NCI-H2196 (cell line): ENCODE data around the gene KIF24.
A peak's percentile ranks its signal among the peaks of the same experiment; 100 is the strongest.
"Not testable (repeated sequence)": the region's sequence is repeated elsewhere in the genome, so short reads cannot be mapped to it uniquely, and the experiment has no call there.

ENCODE experiments used
- DNase-seq: peaks from one replicate; lab custom pipeline; 2025; ENCODE audit not compliant: unreplicated experiment; lab: John Stamatoyannopoulos, UW

The KIF24 gene

GRCh38 chr9:34328987-34329832 lies at the start of gene KIF24, which contains the start of gene NUDT2:
TSS of gene KIF24 (minus strand) at chr9:34329268. CDS start at chr9:34311346, 17,922 bp downstream.
TSS of gene NUDT2 (plus strand) at chr9:34329569. CDS start at chr9:34339040, 9,471 bp downstream.
- DNase-seq = peak; percentile 100

GRCh38 chr9:34378376-34379060 lies 49.5 kb upstream of the KIF24 start:
- no peak for DNase-seq

DNA sequence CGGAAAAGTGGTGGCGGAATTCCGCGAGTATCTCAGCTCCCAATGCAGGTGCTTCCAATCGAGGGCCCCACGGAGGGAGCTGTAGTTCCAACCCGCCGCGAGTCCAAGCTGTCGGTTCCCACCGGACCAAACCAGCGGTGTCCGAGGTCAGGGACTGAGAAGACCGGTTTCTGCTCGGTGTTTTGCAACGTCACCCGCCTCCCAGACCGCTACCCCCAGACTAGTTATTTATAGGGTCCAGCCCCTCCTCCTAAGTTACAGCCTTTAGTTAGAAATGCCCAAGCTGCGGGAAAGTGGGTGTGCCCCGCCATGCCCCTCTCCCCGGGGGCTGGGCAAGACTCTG lies 48.3 kb upstream of the KIF24 start:
- DNase-seq = no peak

DNA sequence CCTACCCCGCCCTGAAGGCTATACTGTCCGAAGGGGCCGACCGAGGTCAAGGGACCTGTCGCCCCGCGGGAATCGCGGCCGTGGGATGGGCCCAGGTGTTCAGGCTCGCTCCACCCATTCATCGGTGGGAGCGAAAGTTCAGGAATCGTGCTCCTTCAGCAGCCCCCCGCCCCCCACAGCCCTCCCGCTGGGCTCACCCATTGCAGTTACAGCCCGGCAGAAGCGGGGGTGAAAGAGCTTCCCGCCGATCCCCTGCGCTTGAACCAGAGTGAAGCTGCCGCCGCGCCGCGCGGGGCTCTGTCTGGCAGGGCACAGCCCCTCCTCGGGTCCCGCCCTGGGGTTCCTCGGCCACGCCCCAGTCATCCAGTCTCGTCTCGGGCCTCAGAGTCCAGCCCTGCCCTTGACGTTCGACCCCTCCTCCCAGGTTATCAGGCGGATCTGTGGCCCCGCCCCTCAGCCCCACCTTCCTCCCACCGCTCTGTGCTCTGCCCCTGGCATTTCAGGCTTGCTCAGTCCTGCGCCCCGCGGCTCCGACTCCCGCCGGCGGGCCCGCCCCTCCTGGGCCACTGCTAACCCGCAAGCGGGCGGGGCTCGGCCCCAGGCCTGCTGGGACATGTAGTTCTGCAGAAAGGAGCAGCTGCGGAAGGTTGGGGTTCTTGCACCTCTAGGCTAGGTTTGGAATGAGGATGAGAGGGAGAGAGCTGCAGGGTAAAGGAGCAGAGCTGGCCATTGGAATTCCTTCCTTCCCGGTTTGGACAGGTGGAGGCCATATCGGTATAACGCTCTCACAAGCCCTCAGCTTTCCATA lies 47.7 kb upstream of the KIF24 start, which contains the start of gene MYORG:
MYORG (minus strand) TSS at position 303 of the 808 bp plus-strand sequence. CDS start 3,955 bp downstream, outside the sequence.
- DNase-seq = peak; percentile 97

DNA sequence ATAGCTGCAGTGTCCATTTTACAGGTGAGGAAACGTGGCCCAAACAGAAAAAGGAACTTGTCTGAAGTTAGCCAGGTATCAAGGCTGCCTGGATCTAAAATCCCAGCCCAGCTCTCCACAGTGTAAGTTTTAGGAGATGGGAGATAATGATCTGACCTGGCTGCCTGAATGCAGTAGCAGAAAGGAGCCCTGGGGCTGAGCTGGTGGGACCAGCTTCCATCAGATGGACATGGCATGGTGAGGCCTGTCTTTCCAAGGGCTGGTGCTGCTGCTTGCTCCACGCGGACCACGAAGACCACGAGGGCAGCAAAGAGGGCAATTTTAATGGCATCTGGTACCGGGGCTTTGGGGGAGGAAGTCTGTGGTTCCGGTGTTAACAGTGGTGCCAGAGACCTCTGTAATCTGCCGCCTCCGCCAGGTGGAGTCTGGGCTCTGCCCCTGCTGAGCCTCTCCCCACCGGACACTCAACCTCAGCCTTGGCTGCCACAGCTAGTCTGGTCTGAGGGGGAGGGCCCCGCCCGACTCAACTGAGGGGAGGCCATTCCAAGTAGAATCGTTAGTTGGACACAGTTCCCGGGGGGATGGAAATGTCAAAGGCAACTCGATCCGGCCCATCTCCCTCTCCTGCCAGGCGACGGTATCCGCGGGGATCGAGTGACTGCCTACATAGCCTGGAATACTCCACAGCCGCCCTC lies 47.0 kb upstream of the KIF24 start:
- peak; percentile 63 for DNase-seq

DNA sequence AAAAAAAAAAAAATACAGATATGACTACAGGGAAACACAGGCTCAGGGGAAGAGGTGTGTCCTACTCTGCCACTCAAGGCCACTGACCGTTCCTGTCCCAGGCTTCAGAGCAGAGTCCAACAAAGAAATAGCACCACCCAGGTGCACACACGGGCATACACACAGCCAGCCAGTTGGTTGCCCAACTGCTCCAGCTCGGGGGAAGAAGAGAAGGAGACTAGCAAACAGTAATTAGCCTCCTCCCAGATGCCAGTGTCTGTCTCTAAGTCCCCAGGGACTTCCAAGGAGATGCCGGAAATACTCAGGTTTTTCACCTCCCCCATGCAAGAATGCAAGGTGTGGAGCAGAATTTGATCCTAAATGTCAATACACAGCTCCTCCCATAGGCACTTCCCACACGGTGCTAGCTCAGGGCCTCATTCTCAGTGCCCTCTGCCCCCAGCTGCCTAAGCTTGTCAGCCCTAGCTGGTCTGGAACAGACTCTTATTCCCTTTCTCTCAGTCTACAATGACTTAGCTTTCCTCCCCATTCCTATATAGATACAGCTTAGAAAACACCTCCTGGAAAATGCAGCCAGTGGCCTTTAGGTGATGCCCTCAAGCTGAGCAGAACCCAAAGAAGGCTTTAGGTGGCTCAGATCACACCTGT lies 46.0 kb upstream of the KIF24 start:
- DNase-seq = peak; percentile 28

DNA sequence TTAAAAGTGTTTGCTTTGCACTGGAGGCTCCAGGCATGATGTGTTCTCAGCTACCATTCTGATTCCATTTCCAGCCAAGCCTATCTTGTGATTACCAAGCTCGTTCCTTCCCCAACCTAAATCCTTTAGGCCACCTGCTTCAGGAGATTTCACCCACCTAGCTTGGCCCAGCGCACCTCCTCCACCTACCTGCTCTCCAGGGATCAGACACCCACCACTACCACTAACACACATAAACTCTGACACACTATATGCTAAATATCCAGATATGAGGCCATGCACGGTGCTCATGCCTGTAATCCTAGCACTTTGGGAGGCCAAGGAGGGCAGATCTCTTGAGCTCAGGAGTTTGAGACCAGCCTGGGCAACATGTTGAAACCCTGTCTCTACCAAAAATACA lies 45.3 kb upstream of the KIF24 start:
- no peak for DNase-seq

GRCh38 chr9:34373749-34374148 lies 44.7 kb upstream of the KIF24 start:
- DNase-seq = no peak

GRCh38 chr9:34372467-34373011 lies 43.5 kb upstream of the KIF24 start:
- DNase-seq = no peak

- DNase-seq = no peak
Measured at GRCh38 chr9:34371886-34372466, 42.9 kb upstream of the KIF24 start.

DNA sequence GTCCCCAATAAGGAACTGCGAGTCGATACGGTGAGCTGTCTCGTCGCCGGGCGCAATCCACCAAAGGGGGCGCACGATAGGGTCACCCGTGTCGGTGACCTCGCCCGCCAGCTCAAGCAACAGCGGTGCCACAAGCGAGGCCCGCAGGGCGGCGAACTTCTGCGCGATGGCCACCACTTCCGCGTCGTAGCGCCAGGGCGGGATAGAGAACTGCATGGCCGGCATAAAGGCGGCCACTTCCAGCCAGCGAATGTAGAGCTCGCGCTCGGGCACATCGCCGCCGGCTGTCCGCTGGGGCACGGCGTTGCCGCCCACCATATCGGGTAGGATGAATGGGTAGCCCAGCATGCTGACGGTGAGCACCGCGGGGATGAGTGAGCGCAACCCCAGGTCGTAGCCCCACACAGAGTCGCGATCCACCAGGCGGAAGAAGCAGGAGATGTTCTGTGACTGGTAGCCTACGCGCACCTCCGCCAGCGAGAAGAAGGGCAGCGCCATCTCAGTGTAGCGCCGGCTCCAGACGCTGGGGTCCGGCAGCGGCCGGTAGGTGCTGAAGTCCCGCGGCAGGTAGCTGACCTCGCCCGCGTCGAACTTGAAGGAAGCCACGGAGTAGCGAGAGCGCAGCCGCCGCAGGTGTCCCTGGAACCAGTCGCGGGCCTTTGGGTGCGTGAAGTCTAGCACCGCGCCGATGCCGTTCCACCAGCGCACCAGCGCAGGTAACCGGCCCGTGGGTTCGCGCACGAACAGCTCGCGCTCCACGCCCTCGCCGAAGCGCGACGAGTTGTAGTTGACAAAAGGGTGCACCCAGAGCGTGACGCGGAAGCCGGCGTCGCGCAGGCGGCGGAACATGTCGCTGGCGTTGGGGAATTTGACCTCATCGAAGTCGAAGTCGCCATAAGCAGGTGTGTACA lies 42.2 kb upstream of the KIF24 start:
- DNase-seq = no peak

DNA sequence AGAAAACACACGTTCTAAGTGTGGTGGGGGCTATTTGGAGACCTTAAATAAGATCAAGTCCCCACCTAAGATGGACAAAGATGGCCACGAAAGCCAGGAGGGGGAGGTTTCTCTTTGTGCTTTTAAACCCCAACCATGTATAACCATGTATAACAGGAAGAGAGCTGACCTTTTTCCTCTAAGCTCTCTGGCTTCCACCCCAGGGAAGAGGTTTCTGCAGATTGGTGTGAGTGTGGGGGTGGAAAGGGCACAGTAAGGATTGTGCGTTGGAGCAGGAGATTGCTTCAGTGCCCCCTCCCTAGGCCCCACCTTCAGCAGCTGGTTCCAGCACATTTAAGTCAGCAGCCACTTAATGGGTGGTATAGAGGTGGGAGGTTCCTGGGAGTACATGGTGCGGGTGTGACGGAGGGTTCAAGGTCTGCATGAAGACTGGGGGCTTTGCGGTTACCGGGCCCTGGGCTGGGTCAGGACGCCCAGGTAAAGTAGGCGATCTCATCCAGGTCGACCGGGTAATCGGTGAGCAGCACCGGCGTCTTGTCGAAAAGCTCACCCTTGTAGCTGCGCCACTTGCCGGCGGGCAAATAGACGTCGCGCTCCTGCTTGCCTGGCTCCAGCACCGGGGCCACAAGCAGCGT lies 41.4 kb upstream of the KIF24 start:
- no peak for DNase-seq

DNA sequence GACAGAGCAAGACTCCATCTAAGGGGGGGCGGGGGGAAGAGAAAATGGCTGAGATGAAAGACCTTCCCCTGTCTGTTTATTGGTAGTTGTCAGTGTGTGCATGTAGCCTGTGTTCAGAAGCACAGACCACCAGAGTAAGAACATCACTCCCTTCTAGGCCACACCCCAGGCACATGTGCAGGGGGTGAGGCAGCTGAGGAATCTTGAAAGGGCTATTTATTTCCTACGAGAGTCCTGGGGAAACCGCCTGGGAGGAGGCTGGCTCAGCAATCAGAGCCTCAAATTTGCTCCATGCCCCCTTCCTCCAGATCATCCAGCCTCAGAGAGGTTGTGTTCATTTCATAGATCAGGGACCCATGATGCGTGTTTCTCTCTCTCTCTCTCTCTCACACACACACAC lies 40.6 kb upstream of the KIF24 start:
- DNase-seq = no peak

DNA sequence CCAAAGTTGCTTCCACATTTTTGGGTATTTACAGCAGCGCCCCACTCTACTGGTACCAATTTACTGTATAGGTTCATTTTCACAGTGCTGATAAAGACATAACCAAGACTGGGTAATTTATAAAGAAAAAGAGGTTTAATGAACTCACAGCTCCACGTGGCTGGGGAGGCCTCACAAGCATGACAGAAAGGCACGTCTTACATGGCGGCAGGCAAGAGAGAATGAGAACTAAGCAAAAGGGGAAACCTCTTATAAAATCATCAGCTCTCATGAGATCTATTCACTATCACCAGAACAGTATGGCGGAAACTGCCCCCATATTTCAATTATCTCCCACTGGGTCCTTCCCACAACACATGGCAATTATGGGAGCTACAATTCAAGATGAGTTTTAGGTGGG lies 39.7 kb upstream of the KIF24 start:
- DNase-seq = not testable (repeated sequence)

GRCh38 chr9:34367751-34368410 lies 38.8 kb upstream of the KIF24 start:
- DNase-seq = not testable (repeated sequence)

GRCh38 chr9:34366365-34366764 lies 37.3 kb upstream of the KIF24 start:
- DNase-seq = no peak

GRCh38 chr9:34365282-34365681 lies 36.2 kb upstream of the KIF24 start:
- no peak for DNase-seq
